Activated CD4-positive, alpha-beta T cell treated with anti-CD3 and anti-CD28 coated beads, Interleukin-2, amount 50 U/mL, for 16 hours (primary cell): ENCODE measurements around the gene HSF2BP.
A peak's percentile ranks its signal among the peaks of the same experiment; 100 is the strongest.

Experiments used
- DNase-seq: peaks from one replicate; pipeline ENCODE4 v3.0.0-alpha.2; 2020

The HSF2BP gene

DNA sequence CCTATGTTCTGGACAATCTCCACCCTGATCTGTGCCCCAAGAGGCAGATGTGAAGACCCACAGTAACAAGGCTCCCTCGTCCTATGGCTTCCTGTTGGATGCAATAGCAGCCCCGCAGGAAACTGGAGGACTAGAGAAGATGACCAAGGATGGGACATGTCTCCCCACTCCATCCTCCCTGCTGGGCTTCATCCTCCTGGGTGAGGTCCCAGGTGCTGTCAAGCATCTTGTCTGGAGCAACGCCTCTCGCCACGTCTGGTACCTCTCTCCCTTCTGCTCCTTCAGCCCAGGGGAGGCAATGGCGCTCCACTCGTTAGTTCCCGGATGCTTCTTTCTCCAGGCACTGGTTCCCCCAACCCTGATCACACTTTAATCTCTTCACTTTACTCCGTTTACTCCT, 11.1 kb downstream of the HSF2BP start:
- DNase-seq = no peak

GRCh38 chr21:43646550-43647260, 12.6 kb downstream of the HSF2BP start:
- DNase-seq = peak; percentile 89

DNA sequence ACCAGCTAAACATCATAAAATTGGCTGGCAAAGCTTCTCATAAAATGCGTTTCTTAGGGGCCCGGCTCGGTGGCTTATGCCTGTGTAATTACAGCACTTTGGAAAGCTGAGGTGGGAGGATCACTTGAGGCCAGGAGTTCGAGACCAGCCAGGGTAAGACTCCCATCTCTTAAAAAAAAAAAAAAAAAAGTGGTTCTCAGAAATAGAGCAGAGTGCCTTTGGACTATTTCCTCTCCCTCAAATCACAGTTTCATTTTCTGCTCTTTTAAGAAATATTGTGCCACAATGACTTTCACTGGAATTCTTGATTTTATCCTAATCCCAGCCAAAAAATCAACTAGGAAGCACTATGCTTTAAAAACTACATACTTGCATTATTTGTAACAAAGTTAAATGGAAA, 13.3 kb downstream of the HSF2BP start:
- no peak for DNase-seq

- peak; percentile 34 for DNase-seq
Observed at GRCh38 chr21:43645136-43645891, 14.0 kb downstream of the HSF2BP start.

DNA sequence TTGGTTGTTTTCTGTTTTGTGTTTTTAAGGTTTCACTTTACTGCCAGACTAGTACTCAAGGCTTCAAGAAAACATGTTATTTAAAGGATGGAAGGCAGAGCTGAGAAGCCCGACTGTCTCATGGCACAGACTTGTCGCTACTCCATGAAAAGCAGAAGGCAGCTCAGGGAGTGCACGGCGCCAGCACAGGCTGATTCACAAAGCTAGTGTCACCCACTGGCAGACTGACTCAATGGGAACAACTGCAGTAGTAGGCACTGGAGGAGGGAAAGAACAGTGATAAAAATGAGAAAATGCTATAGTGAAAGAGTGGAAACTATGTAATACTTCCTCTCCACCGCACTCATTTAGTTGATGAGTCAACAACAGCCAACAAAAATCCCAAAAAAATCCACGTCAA, 14.7 kb downstream of the HSF2BP start:
- no peak for DNase-seq

- DNase-seq = no peak
Observed at GRCh38 chr21:43644071-43644470, 15.2 kb downstream of the HSF2BP start.

DNA sequence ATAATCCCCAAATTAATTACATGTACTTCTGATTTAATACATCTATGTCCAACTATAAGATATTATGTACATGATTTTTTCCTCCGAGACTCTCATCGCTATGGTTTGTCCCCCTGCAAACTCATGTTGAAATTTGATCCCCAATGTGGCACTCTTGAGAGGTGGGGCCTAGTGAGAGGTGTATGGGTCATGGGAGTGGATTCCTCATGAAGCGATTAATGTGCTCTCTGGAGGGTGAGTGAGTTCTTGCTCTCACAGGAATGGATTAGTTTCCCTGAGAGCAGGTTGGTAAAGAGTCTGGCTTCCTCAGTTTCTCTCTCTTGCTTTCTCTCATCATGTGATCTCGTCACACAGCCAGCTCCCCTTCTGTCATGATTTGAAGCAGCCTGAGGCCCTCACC, 16.1 kb downstream of the HSF2BP start:
- no peak for DNase-seq

DNA sequence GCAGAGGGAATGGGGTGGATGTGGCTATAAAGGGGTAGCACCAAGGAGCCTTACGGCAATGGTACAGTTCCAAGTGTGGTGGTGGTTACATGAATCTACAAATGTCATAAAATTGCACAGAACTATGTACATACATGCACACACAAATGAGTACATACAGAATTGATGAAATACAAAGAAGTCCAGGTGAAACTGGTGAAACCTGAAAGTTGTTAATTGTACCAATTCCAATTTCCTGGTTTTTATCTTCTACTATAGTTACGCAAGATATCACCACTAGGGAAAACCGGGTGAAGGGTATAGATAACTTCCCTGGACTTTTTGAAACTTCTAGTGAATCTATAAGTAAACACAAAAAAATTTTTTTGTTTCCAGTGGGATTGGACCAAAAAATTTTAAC, 18.9 kb downstream of the HSF2BP start:
- DNase-seq = no peak

DNA sequence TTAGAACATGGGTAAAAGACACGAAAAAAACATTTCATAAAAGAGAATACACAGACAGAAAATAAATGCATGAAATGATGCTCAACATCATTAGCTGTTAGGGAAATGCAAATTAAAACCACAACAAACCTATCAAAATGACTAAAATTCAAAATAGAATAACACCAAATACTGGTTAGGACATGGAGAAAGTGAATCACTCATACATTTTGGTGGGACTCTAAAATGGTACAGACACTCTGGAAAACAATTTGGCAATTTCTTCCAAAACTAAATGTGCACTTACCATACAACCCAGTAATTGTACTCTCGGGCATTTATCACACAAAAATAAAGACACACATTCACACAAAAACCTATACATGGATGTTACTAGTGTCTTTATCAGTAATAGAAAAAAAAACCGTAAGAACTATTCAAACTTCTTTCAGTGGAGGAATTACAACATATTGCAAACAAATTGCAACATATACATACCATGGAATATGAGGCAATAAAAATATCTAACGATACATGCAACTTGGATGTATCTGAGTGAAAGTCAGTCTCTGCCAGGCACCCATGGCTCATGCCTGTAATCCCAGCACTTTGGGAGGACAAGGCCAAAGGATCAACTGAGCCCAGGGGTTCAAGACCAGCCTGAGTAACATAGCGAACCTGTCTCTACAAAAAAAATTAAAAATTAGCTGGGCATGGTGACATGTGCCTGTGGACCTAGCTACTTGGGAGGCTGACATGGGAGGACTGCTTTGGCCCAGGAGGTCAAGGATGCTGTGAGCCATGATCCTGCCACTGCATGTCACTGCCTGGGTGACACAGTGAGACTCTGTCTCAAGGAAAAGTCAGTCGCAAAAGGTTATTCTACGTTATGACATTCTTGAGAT, 19.6 kb downstream of the HSF2BP start:
- DNase-seq = no peak

- DNase-seq = no peak
Observed at GRCh38 chr21:43637530-43638158, 21.6 kb downstream of the HSF2BP start.

GRCh38 chr21:43635436-43635835, 23.9 kb downstream of the HSF2BP start:
- DNase-seq = no peak

DNA sequence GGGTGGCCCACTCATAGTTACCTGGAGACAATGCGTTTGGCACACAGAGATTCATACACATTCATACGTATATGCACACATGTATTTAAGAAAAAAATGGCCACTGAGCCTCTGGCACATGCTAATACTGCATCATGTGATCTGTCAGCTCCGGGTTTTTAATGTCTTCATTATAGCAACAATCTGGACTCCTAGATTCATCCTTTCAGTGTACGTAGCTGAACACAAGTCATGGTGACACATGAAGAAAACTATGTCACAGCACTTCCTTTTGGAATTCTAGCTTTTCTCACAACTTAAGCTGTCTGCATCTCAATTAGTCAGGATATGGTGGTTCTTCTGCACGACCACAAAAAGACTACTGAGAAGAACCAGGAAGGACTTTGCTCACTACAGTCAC, 24.7 kb downstream of the HSF2BP start:
- no peak for DNase-seq

DNA sequence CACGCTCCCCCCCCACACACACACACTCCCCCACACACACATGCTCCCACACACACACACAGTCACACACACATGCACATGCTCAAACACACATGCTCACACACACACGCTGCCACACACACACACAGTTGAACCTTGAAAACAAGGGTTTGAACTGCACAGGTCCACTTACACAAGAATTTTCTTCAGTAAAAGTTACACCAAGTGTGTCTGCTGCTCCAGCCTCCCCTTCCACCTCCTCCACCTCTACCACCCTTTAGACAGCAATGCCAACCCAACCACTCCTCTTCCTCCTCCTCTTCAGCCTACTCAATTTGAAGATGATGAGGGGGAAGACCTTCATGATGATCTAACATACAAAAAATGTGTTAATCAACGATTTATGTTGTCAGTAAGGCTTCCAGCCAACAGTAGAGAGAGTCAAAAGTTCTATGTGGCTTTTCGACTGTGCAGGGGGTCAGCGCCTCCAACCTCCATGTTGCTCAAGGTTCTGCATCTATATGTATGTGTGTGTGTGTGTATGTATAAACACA, 26.8 kb downstream of the HSF2BP start:
- DNase-seq = no peak

DNA sequence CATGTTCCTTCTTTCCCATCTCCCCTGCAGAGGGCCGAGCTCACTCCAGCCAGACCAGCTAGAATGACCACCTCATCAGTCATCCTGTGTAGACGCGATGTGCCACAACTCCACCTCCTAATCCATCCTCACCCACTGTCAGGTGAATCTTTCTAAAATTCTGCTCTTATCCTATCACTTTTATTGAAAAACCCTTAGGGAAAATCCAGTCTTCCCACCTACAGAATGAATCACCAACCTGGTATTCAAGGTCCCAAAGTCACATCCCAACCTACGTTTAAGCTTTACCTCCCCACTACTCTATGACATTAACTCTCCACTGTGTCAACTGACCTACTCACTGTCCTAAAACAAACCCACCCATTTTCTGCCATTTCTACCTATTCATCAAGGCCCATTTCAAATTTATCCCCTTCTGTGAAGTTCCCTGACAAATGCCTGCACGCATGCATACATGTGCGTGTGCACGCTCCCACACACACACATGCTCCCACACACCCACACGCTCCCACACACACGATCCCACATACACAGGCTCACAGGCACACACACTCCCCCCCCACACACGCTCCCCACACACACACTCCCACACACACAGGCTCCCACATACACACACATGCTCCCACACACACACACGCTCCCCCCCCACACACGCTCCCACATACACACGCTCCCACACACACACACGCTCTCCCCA, 27.7 kb downstream of the HSF2BP start:
- DNase-seq = no peak

DNA sequence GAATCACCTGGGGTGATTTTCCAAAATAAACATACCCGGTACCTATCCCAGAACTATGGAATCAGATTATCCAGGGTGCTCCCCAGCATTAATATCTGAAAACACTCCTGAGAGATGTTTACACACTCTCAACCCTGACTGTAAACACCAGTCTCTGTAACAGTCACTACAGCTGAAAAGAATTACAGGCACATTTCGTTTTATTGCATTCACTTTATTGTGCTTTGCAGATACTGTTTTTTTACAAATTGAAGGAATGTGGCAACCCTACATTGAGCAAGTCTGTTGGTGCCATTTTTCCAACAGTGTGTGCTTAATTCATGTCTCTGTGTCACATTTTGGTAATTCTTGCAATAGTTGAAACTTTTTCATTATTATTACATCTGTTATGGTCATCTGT, 31.8 kb downstream of the HSF2BP start:
- no peak for DNase-seq

- DNase-seq = no peak
Observed at GRCh38 chr21:43626390-43626789, 32.9 kb downstream of the HSF2BP start.

DNA sequence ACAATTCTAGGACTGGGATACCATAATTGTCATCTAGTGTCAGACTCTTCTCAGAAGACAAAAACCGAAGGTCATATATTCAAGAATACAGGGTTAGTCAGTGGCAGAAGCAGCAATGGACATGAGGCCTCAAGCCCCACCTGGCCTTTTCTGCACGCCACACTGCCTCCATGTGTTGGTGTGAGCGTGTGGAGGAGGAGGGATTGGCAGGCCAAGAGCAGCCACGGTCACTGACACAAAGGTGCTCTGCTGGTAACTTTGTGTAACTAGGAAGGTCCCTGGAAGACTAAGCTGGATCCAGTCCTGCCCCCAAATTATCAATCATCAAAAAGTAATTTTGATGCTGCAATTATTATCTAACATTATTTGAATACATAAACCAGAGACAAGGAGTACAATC, 34.9 kb downstream of the HSF2BP start:
- DNase-seq = no peak

GRCh38 chr21:43623588-43623987, 35.7 kb downstream of the HSF2BP start:
- DNase-seq = no peak

DNA sequence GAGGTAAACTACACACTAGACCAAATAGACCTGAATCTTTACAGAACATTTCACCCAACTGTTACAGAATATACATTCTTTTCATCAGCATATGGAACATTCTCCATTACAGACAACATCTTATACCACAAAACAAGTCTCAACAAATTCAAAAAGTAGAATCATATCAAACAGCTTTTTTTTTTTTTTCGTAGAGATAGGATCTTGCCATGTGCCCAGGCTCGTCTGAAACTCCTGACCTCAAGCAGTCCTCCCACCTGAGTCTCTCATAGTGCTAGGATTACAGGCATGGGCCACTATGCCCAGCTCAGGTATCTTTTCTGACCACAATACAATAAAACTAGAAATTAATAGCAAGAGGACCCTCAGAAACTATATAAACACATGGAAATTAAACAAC, 36.5 kb downstream of the HSF2BP start:
- DNase-seq = no peak

GRCh38 chr21:43619856-43620255, 39.4 kb downstream of the HSF2BP start:
- no peak for DNase-seq

- DNase-seq = no peak
Observed at GRCh38 chr21:43619344-43619743, 39.9 kb downstream of the HSF2BP start.

GRCh38 chr21:43618940-43619339, 40.3 kb downstream of the HSF2BP start:
- no peak for DNase-seq
